K562 (cell line): ENCODE data around the gene LTBP1. TPM values are rescaled to one million over a fixed set of nuclear protein-coding genes. Genes with fewer than 3 reads are reported as not detected.

Experiments used
- ATAC-seq: fragments of 200-7000 bp; cut with Tn5 transposase; 3 replicates; pipeline ENCODE4 v1.9.1; 2020; ENCODE audit warnings: moderate library complexity
- BruUV-seq: library from RNA; stranded (reverse); fragments of 400-500 nt; replicated peaks from 2 replicates; lab custom pipeline; 2021; lab: Mats Ljungman, UMichigan
- CTCF ChIA-PET: fragments of 300-600 bp; formaldehyde crosslinking; extraction: SDS; loops from one replicate; lab custom pipeline; 2021; ENCODE audit warnings: low intra/inter-chr PET ratio; lab: Yijun Ruan, JAX
- POLR2A ChIA-PET: fragments of 300-600, 350-650 bp; sonication (Branson Sonifier 250); formaldehyde crosslinking; extraction: SDS; loops from one replicate; lab custom pipeline; 2021; ENCODE audit warnings: antibody characterized with exemption, inconsistent platforms; lab: Yijun Ruan, JAX
- DNase-seq, 4 experiments: peaks; one replicate each; pipeline versions ENCODE4 v3.0.0 to v3.0.0-alpha.2; 2011 to 2018; ENCODE audit warnings: low spot score in 3 of 4, mixed read lengths in 3 of 4; ENCODE audit errors: extremely low read depth in 1 of 4
- FAIRE-seq: peaks from 2 replicates; lab custom pipeline; 2011; peaks lifted over from hg19 to GRCh38; lab: Jason Lieb, UNC
- H2AFZ ChIP-seq: 2 replicates; pipeline ENCODE4 v1.6.0; 2011; ENCODE audit warnings: low read depth, low read length, control low read depth, inconsistent platforms
- H3K27ac ChIP-seq: fragments of 200-600 bp; 3 replicates; pipeline ENCODE4 v1.8.0; 2011; ENCODE audit warnings: low read depth, mild to moderate bottlenecking, control low read depth, inconsistent platforms, low read length, moderate library complexity, mixed read lengths; ENCODE audit errors: extremely low read depth
- H3K27me3 ChIP-seq, 2 experiments: fragments of 300-600 bp in 1 of 2; 2 replicates in 1 of 2; 3 replicates in 1 of 2; pipeline versions ENCODE4 v1.6.0 to v1.8.0; 2011; ENCODE audit warnings: inconsistent platforms in 2 of 2, low read length in 2 of 2, mild to moderate bottlenecking in 1 of 2, mixed read lengths in 1 of 2, moderate library complexity in 1 of 2; ENCODE audit not compliant: control insufficient read depth in 2 of 2, insufficient read depth in 2 of 2
- H3K36me3 ChIP-seq: fragments of 300-600 bp; 3 replicates; pipeline ENCODE4 v1.8.0; 2011; ENCODE audit warnings: mild to moderate bottlenecking, low read length, inconsistent platforms; ENCODE audit not compliant: control insufficient read depth, insufficient read depth
- H3K4me1 ChIP-seq, 2 experiments: fragments of 200-600 bp in 1 of 2; replicated peaks in 1 of 2; 2 replicates in 1 of 2; 3 replicates in 1 of 2; pipeline versions ENCODE4 v1.5.1 to v1.8.0; 2011; ENCODE audit warnings: inconsistent platforms in 2 of 2, low read length in 2 of 2, mild to moderate bottlenecking in 1 of 2, mixed read lengths in 1 of 2, moderate library complexity in 1 of 2; ENCODE audit not compliant: control insufficient read depth in 2 of 2, insufficient read depth in 2 of 2
- H3K4me2 ChIP-seq: 2 replicates; pipeline ENCODE4 v1.6.1; 2011; ENCODE audit warnings: low read length, control low read depth, inconsistent platforms, mixed read lengths; ENCODE audit not compliant: insufficient read depth
- H3K4me3 ChIP-seq: fragments of 200-600 bp; sonication (generic), shearing (Covaris generic); 2 replicates; pipeline ENCODE4 v1.5.1; 2016; ENCODE audit warnings: control low read depth, inconsistent platforms
- H3K79me2 ChIP-seq: fragments of 200-600 bp; 3 replicates; pipeline ENCODE4 v1.8.0; 2011; ENCODE audit warnings: low read length, inconsistent platforms; ENCODE audit not compliant: control insufficient read depth, insufficient read depth
- H3K9ac ChIP-seq, 2 experiments: 2 replicates each; pipeline versions ENCODE4 v1.6.0 to v1.6.1; 2011; ENCODE audit warnings: low read depth in 2 of 2, low read length in 2 of 2, control low read depth in 1 of 2, inconsistent platforms in 1 of 2, mild to moderate bottlenecking in 1 of 2, mixed read lengths in 1 of 2; ENCODE audit not compliant: insufficient read depth in 1 of 2
- H3K9me1 ChIP-seq: one replicate; pipeline ENCODE4 v1.6.0; 2011; ENCODE audit warnings: inconsistent platforms, mild to moderate bottlenecking, low read length, moderate library complexity; ENCODE audit not compliant: control insufficient read depth, insufficient read depth
- H3K9me3 ChIP-seq: replicated peaks from 2 replicates; pipeline ENCODE4 v1.5.1; 2011; ENCODE audit warnings: low read depth, low read length, inconsistent platforms; ENCODE audit not compliant: control insufficient read depth, insufficient read depth
- H4K20me1 ChIP-seq: replicated peaks from 2 replicates; pipeline ENCODE4 v1.6.1; 2011; ENCODE audit warnings: low read length, inconsistent platforms, mixed read lengths; ENCODE audit not compliant: control insufficient read depth, insufficient read depth
- CBFA2T2 ChIP-seq: fragments of 450-650 bp; conservative IDR thresholded peaks from 2 replicates; pipeline ENCODE4 v1.6.1; 2017; ENCODE audit warnings: mild to moderate bottlenecking
- CEBPB ChIP-seq: fragments of 450-650 bp; IDR thresholded peaks from 2 replicates; pipeline ENCODE4 v1.6.1; 2016; ENCODE audit warnings: missing genetic modification characterization, missing compliant biosample characterization
- CTCFL ChIP-seq: IDR thresholded peaks from 2 replicates; pipeline ENCODE4 v1.6.1; 2011; ENCODE audit warnings: borderline replicate concordance, low read depth, mild to moderate bottlenecking, moderate library complexity, low read length; ENCODE audit not compliant: insufficient read depth, poor library complexity, severe bottlenecking
- DPF2 ChIP-seq: fragments of 450-650 bp; IDR thresholded peaks from 2 replicates; pipeline ENCODE4 v1.6.1; 2016
- ESRRB ChIP-seq: fragments of 250-450 bp; sonication (Bioruptor Pico); IDR thresholded peaks from 2 replicates; pipeline ENCODE4 v1.5.0; 2020; ENCODE audit warnings: mild to moderate bottlenecking, moderate library complexity, borderline replicate concordance
- ETV1 ChIP-seq: fragments of 450-650 bp; conservative IDR thresholded peaks from 2 replicates; pipeline ENCODE4 v1.6.1; 2016; ENCODE audit warnings: missing genetic modification characterization, control low read depth, low read depth, missing compliant biosample characterization
- HMG20B ChIP-seq: fragments of 250-450 bp; sonication (Bioruptor Pico); IDR thresholded peaks from 2 replicates; pipeline ENCODE4 v1.5.0; 2021; ENCODE audit warnings: mild to moderate bottlenecking
- IRF9 ChIP-seq: fragments of 450-650 bp; IDR thresholded peaks from 2 replicates; pipeline ENCODE4 v1.6.1; 2016; ENCODE audit warnings: missing biosample characterization, missing genetic modification characterization
- SOX6 ChIP-seq: fragments of 450-650 bp; IDR thresholded peaks from 2 replicates; pipeline ENCODE4 v1.6.1; 2014; ENCODE audit warnings: mild to moderate bottlenecking
- WHSC1 ChIP-seq: IDR thresholded peaks from one replicate; pipeline ENCODE4 v1.6.1; 2012; ENCODE audit warnings: low read length, control low read depth, inconsistent platforms
- ZFP30 ChIP-seq: fragments of 250-450 bp; sonication (Bioruptor Pico); IDR thresholded peaks from 2 replicates; pipeline ENCODE4 v1.8.0; 2022; ENCODE audit warnings: moderate library complexity, mild to moderate bottlenecking, inconsistent platforms, borderline replicate concordance
- ZNF507 ChIP-seq: conservative IDR thresholded peaks from 2 replicates; pipeline ENCODE4 v1.6.1; 2017; ENCODE audit warnings: missing genetic modification characterization, missing compliant biosample characterization
- ZNF584 ChIP-seq: fragments of 200-800 bp; sonication (Bioruptor generic); IDR thresholded peaks from 2 replicates; pipeline ENCODE4 v1.6.1; 2016; ENCODE audit warnings: low read depth, mild to moderate bottlenecking, missing genetic modification characterization, missing compliant biosample characterization
- WGBS: fragments of 100-300 bp; shearing (Covaris generic); methylation state at CpG from one replicate; pipeline ENCODE4 v1.1.6; 2016; ENCODE audit warnings: low coverage, mixed read lengths; ENCODE audit not compliant: insufficient coverage; ENCODE audit errors: missing lambda C conversion rate; 5-methylcytosine and 5-hydroxymethylcytosine counted together
- in situ Hi-C: fragments of 300-500 bp; cut with MboI; formaldehyde crosslinking; loops from 4 replicates; pipeline ENCODE4 v1.15.0; 2018; ENCODE audit warnings: inconsistent platforms, mixed read lengths
- intact Hi-C: fragments of 100-400 bp; cut with micrococcal nuclease; formaldehyde crosslinking; loops from 2 replicates; pipeline ENCODE4 v1.14.2; 2022
- polyA plus RNA-seq, 8 experiments: library from polyadenylated mRNA; depleted of rRNA in 4 of 8; stranded (reverse) in 5 of 8; unstranded in 3 of 8; fragments of >200 nt; fragmentation: Nextera tagmentation in 2 of 8; fragmentation: Illumina TruSeq in 1 of 8; extraction: Ambion mirVana in 2 of 8; extraction: Trizol in 1 of 8; gene quantifications; 2 replicates each; pipeline versions ENCODE4 v1.2.1 to v1.2.3, GENCODE V29; 2011 to 2014; ENCODE audit warnings: inconsistent platforms in 1 of 8, missing spikeins in 1 of 8
- total RNA-seq, 7 experiments: library from RNA; depleted of rRNA in 6 of 7; stranded (reverse); fragments of >200 nt in 6 of 7; fragmentation: Illumina TruSeq in 2 of 7; extraction: Trizol in 2 of 7; gene quantifications; 2 replicates each; pipeline versions ENCODE4 v1.2.1 to v1.2.3, GENCODE V29; 2011 to 2021; ENCODE audit warnings: low replicate concordance in 1 of 7
- TF ChIP-seq, protein P1 (sequence below): fragments of 450-650 bp; formaldehyde crosslinking; IDR thresholded peaks from 2 replicates; pipeline ENCODE4 v1.4.0; 2022; ENCODE audit warnings: mild to moderate bottlenecking, moderate library complexity
- TF ChIP-seq, protein P2 (sequence below), 2 experiments: fragments of 450-650 bp in 1 of 2; sonication (generic) in 1 of 2; formaldehyde crosslinking in 1 of 2; IDR thresholded peaks in 1 of 2; conservative IDR thresholded peaks in 1 of 2; 2 replicates each; pipeline versions ENCODE4 v1.6.1 to v1.8.1; 2016 to 2023; ENCODE audit warnings: mild to moderate bottlenecking in 2 of 2, moderate library complexity in 2 of 2, inconsistent platforms in 1 of 2, missing genetic modification reagents in 1 of 2

The LTBP1 gene
- total and polyA plus RNA-seq, 9 of the 15 experiments (the other 6 are each of a cell fraction or from before 2014, with no cell fraction given) = 3.6 to 16.4 (median 8.5) TPM

- no peak overlapping the region for H3K9ac ChIP-seq
- no peaks in the 10 kb centered on the region for H4K20me1 ChIP-seq
- DNase-seq = no peak
- H3K79me2 ChIP-seq = no peaks in the 10 kb centered on the region
- no TSS peak for BruUV-seq
- no peaks in the 10 kb centered on the region for H3K36me3 ChIP-seq
- no peak overlapping the region for H3K27ac ChIP-seq
- no peak overlapping the region for H3K4me3 ChIP-seq
- H2AFZ ChIP-seq = peak overlapping the region; percentile 64
- ChIA-PET CTCF (interaction anchor here (0.6 kb wide), 1 partner anchor 43 kb away, joined by 3 read pairs; no protein-coding TSS in a partner anchor), POLR2A (no interaction called here)
- no peaks in the 10 kb centered on the region for H3K9me3 ChIP-seq
- intact Hi-C loops = no loop called here
- no peak for ATAC-seq
- in situ Hi-C loops = no loop called here
- peaks cover 0 to 10% of the 10 kb centered on the region in 2 experiments; a peak in 2 of 5 replicates for H3K4me1 ChIP-seq
- H3K27me3 ChIP-seq = no peaks in the 10 kb centered on the region
- no peaks in the 10 kb centered on the region for H3K9me1 ChIP-seq
- FAIRE-seq = no peak
- H3K4me2 ChIP-seq = no peak overlapping the region
- WGBS = 10% methylated on average over 7 of the region's 7 CpGs
- TF ChIP-seq, protein P1, sequence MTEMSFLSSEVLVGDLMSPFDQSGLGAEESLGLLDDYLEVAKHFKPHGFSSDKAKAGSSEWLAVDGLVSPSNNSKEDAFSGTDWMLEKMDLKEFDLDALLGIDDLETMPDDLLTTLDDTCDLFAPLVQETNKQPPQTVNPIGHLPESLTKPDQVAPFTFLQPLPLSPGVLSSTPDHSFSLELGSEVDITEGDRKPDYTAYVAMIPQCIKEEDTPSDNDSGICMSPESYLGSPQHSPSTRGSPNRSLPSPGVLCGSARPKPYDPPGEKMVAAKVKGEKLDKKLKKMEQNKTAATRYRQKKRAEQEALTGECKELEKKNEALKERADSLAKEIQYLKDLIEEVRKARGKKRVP (CRISPR knock-in tag) = peak; percentile 79
- no peak for TF ChIP-seq ZFP30
- no peak for TF ChIP-seq CBFA2T2
- TF ChIP-seq ZNF507 (tag) = no peak
- TF ChIP-seq ESRRB (CRISPR knock-in tag) = no peak
- TF ChIP-seq ZNF584 (CRISPR knock-in tag) = no peak
- TF ChIP-seq CEBPB = 0 out of 2 replicates have a peak, but pooled peaks have one; percentile 4
- TF ChIP-seq CTCFL = no peak
- 0 out of 2 replicates have a peak, but pooled peaks have one; percentile 34 for TF ChIP-seq IRF9 (tag)
- TF ChIP-seq DPF2 = no peak
- no peak for TF ChIP-seq WHSC1
- no peak for TF ChIP-seq SOX6
- no peak for TF ChIP-seq ETV1 (tag)
- TF ChIP-seq HMG20B (CRISPR knock-in tag) = no peak
- TF ChIP-seq, protein P2, sequence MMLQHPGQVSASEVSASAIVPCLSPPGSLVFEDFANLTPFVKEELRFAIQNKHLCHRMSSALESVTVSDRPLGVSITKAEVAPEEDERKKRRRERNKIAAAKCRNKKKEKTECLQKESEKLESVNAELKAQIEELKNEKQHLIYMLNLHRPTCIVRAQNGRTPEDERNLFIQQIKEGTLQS (IDR thresholded peaks at IDR 0.05) = peak; percentile 42; the same call in 1 of the 2 replicates
- TF ChIP-seq, protein P2 (CRISPR knock-in tag; conservative IDR thresholded peaks at IDR 0.05) = no peak
These were observed 486.8 kb downstream of the LTBP1 start for GRCh38 chr2:33433279-33434235.
